GM12878 (cell line): ENCODE results near the gene PRCD. TPM values are rescaled to one million over a fixed set of nuclear protein-coding genes. Genes with fewer than 3 reads are reported as not detected.

Experiments
- ATAC-seq: fragments of 200-7000 bp; cut with Tn5 transposase; 3 replicates; pipeline ENCODE4 v1.9.1; 2020; ENCODE audit warnings: mild to moderate bottlenecking, moderate library complexity
- BruUV-seq: library from RNA; stranded (reverse); fragments of 400-500 nt; replicated peaks from 2 replicates; lab custom pipeline; 2021; lab: Mats Ljungman, UMichigan
- CTCF ChIA-PET: fragments of 300-600 bp; sonication (Branson Sonifier 250); formaldehyde crosslinking; extraction: SDS; loops from one replicate; lab custom pipeline; 2021; ENCODE audit warnings: inconsistent platforms; lab: Yijun Ruan, JAX
- POLR2A ChIA-PET: fragments of 350-600 bp; formaldehyde crosslinking; extraction: SDS; loops from one replicate; lab custom pipeline; 2021; ENCODE audit warnings: inconsistent platforms; lab: Charles Lee
- RAD21 ChIA-PET: fragments of 300-600 bp; sonication (Branson Sonifier 250); formaldehyde crosslinking; loops from one replicate; lab custom pipeline; 2023; ENCODE audit warnings: antibody characterized with exemption; ENCODE audit not compliant: unreplicated experiment; lab: Charles Lee
- SMC1A ChIA-PET: fragments of 300-600 bp; sonication (Branson Sonifier 250); formaldehyde crosslinking; loops from one replicate; lab custom pipeline; 2023; ENCODE audit not compliant: unreplicated experiment, uncharacterized antibody; lab: Charles Lee
- DNase-seq: peaks from one replicate; pipeline ENCODE4 v3.0.0-alpha.2; 2011; ENCODE audit warnings: low read depth, low spot score
- FAIRE-seq: peaks from 3 replicates; lab custom pipeline; 2011; peaks lifted over from hg19 to GRCh38; lab: Jason Lieb, UNC
- H2AFZ ChIP-seq: 2 replicates; pipeline ENCODE4 v1.6.0; 2011; ENCODE audit warnings: low read depth, low read length, control low read depth; ENCODE audit not compliant: control insufficient read depth
- H3K27ac ChIP-seq: 2 replicates; pipeline ENCODE4 v1.5.1; 2011; ENCODE audit warnings: control low read depth; ENCODE audit not compliant: control insufficient read depth, insufficient read depth
- H3K27me3 ChIP-seq, 2 experiments: replicated peaks in 1 of 2; 2 replicates each; pipeline versions ENCODE4 v1.6.0 to v1.6.1; 2011; ENCODE audit warnings: low read length in 1 of 2; ENCODE audit not compliant: control insufficient read depth in 2 of 2, insufficient read depth in 2 of 2
- H3K36me3 ChIP-seq, 2 experiments: 2 replicates each; pipeline ENCODE4 v1.5.1; 2011; ENCODE audit warnings: low read length in 1 of 2; ENCODE audit not compliant: control insufficient read depth in 2 of 2, insufficient read depth in 2 of 2
- H3K4me1 ChIP-seq: 2 replicates; pipeline ENCODE4 v1.6.1; 2011; ENCODE audit warnings: mild to moderate bottlenecking, low read length, moderate library complexity, mixed read lengths; ENCODE audit not compliant: control insufficient read depth, insufficient read depth
- H3K4me2 ChIP-seq: 2 replicates; pipeline ENCODE4 v1.6.0; 2011; ENCODE audit warnings: control low read depth; ENCODE audit not compliant: control insufficient read depth, insufficient read depth
- H3K4me3 ChIP-seq: fragments of 200-600 bp; sonication (generic); 2 replicates; pipeline ENCODE4 v1.5.1; 2016
- H3K79me2 ChIP-seq: 2 replicates; pipeline ENCODE4 v1.6.0; 2011; ENCODE audit warnings: low read length; ENCODE audit not compliant: control insufficient read depth, insufficient read depth
- H3K9ac ChIP-seq: 2 replicates; pipeline ENCODE4 v1.8.0; 2011; ENCODE audit warnings: low read length, control low read depth, mixed read lengths; ENCODE audit not compliant: control insufficient read depth, insufficient read depth
- H3K9me3 ChIP-seq: replicated peaks from 3 replicates; pipeline ENCODE4 v1.5.1; 2011; ENCODE audit warnings: mild to moderate bottlenecking, low read length; ENCODE audit not compliant: control insufficient read depth, insufficient read depth
- H4K20me1 ChIP-seq: 2 replicates; pipeline ENCODE4 v1.6.0; 2011; ENCODE audit not compliant: control insufficient read depth, insufficient read depth
- CHD2 ChIP-seq: IDR thresholded peaks from 2 replicates; pipeline ENCODE4 v1.6.1; 2011; ENCODE audit warnings: low read depth, low read length, improper control_type of control experiment, borderline replicate concordance
- MEF2B ChIP-seq: fragments of 450-650 bp; IDR thresholded peaks from 2 replicates; pipeline ENCODE4 v1.6.1; 2018; ENCODE audit warnings: mild to moderate bottlenecking, moderate library complexity; ENCODE audit not compliant: partially characterized antibody, poor library complexity, severe bottlenecking
- MTA2 ChIP-seq: fragments of 450-650 bp; IDR thresholded peaks from 2 replicates; pipeline ENCODE4 v1.6.1; 2016; ENCODE audit warnings: low read depth, mild to moderate bottlenecking, moderate library complexity
- ZNF592 ChIP-seq: fragments of 450-650 bp; IDR thresholded peaks from 2 replicates; pipeline ENCODE4 v1.6.1; 2017; ENCODE audit warnings: mild to moderate bottlenecking, moderate library complexity
- WGBS: methylation state at CpG from one replicate; pipeline ENCODE4 v1.1.6; 2016; ENCODE audit warnings: low lambda C conversion rate; ENCODE audit not compliant: insufficient replicate concordance, insufficient coverage; ENCODE audit errors: missing lambda C conversion rate; 5-methylcytosine and 5-hydroxymethylcytosine counted together
- in situ Hi-C: fragments of 300-500 bp; cut with MboI; formaldehyde crosslinking; loops from 9 replicates; pipeline ENCODE4 v1.14.3; 2018; ENCODE audit warnings: mixed read lengths
- intact Hi-C: fragments of 100-400 bp; cut with micrococcal nuclease; formaldehyde crosslinking; loops from one replicate; pipeline ENCODE4 v1.14.2; 2022; ENCODE audit not compliant: unreplicated experiment
- polyA plus RNA-seq, 11 experiments: library from polyadenylated mRNA; depleted of rRNA in 4 of 11; unstranded in 6 of 11; stranded (reverse) in 5 of 11; fragments of >200 nt; fragmentation: Nextera tagmentation in 4 of 11; fragmentation: Illumina TruSeq in 1 of 11; extraction: Ambion mirVana in 4 of 11; extraction: Trizol in 1 of 11; gene quantifications; 1 replicate in 1 of 11; 2 replicates in 10 of 11; pipeline versions ENCODE4 v1.2.1 to v1.2.3, GENCODE V29; 2011 to 2016; ENCODE audit warnings: inconsistent platforms in 2 of 11, missing spikeins in 2 of 11, low read depth in 1 of 11
- total RNA-seq, 4 experiments: library from RNA; depleted of rRNA in 3 of 4; stranded (reverse); fragments of >200 nt in 3 of 4; fragmentation: Illumina TruSeq in 1 of 4; extraction: Trizol in 1 of 4; gene quantifications; 2 replicates each; pipeline versions ENCODE4 v1.2.1 to v1.2.3, GENCODE V29; 2013 to 2021

The PRCD gene
- total and polyA plus RNA-seq, 10 of the 15 experiments (the other 5 are each of a cell fraction or from before 2014, with no cell fraction given), result 0.18 to 0.95 (median 0.34) TPM; not detected in 4

GRCh38 chr17:76528156-76528527, 11.7 kb upstream of the PRCD start:
- H2AFZ ChIP-seq, result peak overlapping the region; percentile 82
- SMC1A ChIA-PET, result interaction anchor here (0.6 to 2.8 kb wide), 16 partner anchors 12 to 539 kb away, joined by 3 to 16 read pairs (median 3); no protein-coding TSS in a partner anchor
- POLR2A ChIA-PET, result interaction anchor here (0.7 to 2.1 kb wide), 5 partner anchors 23 to 1438 kb away, joined by 3 to 13 read pairs (median 5); no protein-coding TSS in a partner anchor
- ATAC-seq, result peak; percentile 76
- no peak for DNase-seq
- H3K27me3 ChIP-seq, result no peaks in the 10 kb centered on the region
- peak overlapping the region; percentile 53 for H3K9ac ChIP-seq
- RAD21 ChIA-PET, result interaction anchor here (0.5 to 2.5 kb wide), 19 partner anchors 12 to 707 kb away, joined by 3 to 20 read pairs (median 4); partner anchors contain the start of gene PRCD
- CTCF ChIA-PET, result interaction anchor here (0.6 to 4.0 kb wide), 19 partner anchors 12 to 1355 kb away, joined by 3 to 41 read pairs (median 5); partner anchors contain the start of genes PRCD and ST6GALNAC2
- no peaks in the 10 kb centered on the region for H4K20me1 ChIP-seq
- FAIRE-seq, result no peak
- H3K4me2 ChIP-seq, result peak overlapping the region; percentile 76
- TF ChIP-seq CHD2, result 0 out of 2 replicates have a peak, but pooled peaks have one; percentile 21
- TF ChIP-seq MEF2B, result peak; percentile 63
- no peak for TF ChIP-seq MTA2
- no peak for TF ChIP-seq ZNF592
- BruUV-seq, result no TSS peak
- intact Hi-C loops (no loop called here), in situ Hi-C loops (no loop called here)
- 3% methylated on average over 15 of the region's 15 CpGs for WGBS
- H3K27ac ChIP-seq, result peak overlapping the region; percentile 73
- no peaks in the 10 kb centered on the region for H3K79me2 ChIP-seq
- no peaks in the 10 kb centered on the region for H3K9me3 ChIP-seq
- peak overlapping the region; percentile 50; the same call in 1 of the 2 replicates for H3K4me3 ChIP-seq
- no peaks in the 10 kb centered on the region for H3K36me3 ChIP-seq
- H3K4me1 ChIP-seq, result peaks cover 12% of the 10 kb centered on the region
